T-cell (primary cell): ENCODE results near the gene ELANE. TPM values are rescaled to one million over a fixed set of nuclear protein-coding genes. Genes with fewer than 3 reads are reported as not detected.
A peak's percentile ranks its signal among the peaks of the same experiment; 100 is the strongest.

Experiments used
- ATAC-seq, 4 experiments: fragments of 200-7000 bp in 3 of 4; fragments of 150-1000 bp in 1 of 4; cut with Tn5 transposase; replicated peaks in 1 of 4; 1 replicate in 3 of 4; 2 replicates in 1 of 4; pipeline ENCODE4 v1.10.0; 2021; ENCODE audit warnings: moderate library complexity in 3 of 4, mild to moderate bottlenecking in 2 of 4, moderate number of reproducible peaks in 1 of 4
- CTCF ChIA-PET, 2 donors: fragments of 300-600 bp; sonication (Branson Sonifier 250); formaldehyde crosslinking; loops; one replicate each; lab custom pipeline; 2022; ENCODE audit warnings: antibody characterized with exemption in 2 of 2; lab: Charles Lee
- POLR2A ChIA-PET, 2 donors: fragments of 300-600 bp; sonication (Branson Sonifier 250); formaldehyde crosslinking; loops; one replicate each; lab custom pipeline; 2022; ENCODE audit warnings: antibody characterized with exemption in 2 of 2; lab: Charles Lee
- DNase-seq, 35 experiments: peaks; one replicate each; pipeline versions ENCODE4 v3.0.0 to v3.0.0-alpha.2; 2013 to 2023
- H3K27ac ChIP-seq: one replicate; pipeline ENCODE4 v1.5.1; 2013; ENCODE audit warnings: low read length
- H3K27me3 ChIP-seq, 2 experiments: replicated peaks in 1 of 2; 1 replicate in 1 of 2; 2 replicates in 1 of 2; pipeline versions ENCODE4 v1.6.1 to v1.7.0; 2013; ENCODE audit warnings: low read length in 1 of 2, mixed read lengths in 1 of 2; ENCODE audit not compliant: control insufficient read depth in 2 of 2, insufficient read depth in 2 of 2; ENCODE audit errors: extremely low read depth in 1 of 2
- H3K36me3 ChIP-seq, 2 donors: 1 replicate in 1 of 2; 2 replicates in 1 of 2; pipeline versions ENCODE4 v1.6.1 to v1.7.0; 2013; ENCODE audit warnings: low read length in 1 of 2; ENCODE audit not compliant: control insufficient read depth in 2 of 2, insufficient read depth in 1 of 2; ENCODE audit errors: extremely low read depth in 1 of 2
- H3K4me1 ChIP-seq, 2 experiments: 1 replicate in 1 of 2; 2 replicates in 1 of 2; pipeline versions ENCODE4 v1.6.1 to v1.7.0; 2013; ENCODE audit warnings: low read length in 2 of 2, mixed read lengths in 1 of 2; ENCODE audit not compliant: insufficient read depth in 2 of 2, control insufficient read depth in 1 of 2; ENCODE audit errors: extremely low read depth in 1 of 2
- H3K4me3 ChIP-seq, 2 donors: 1 replicate in 1 of 2; 2 replicates in 1 of 2; pipeline versions ENCODE4 v1.5.1 to v1.7.0; 2013; ENCODE audit warnings: mild to moderate bottlenecking in 2 of 2, low read length in 1 of 2, moderate library complexity in 1 of 2; ENCODE audit not compliant: control insufficient read depth in 1 of 2; ENCODE audit errors: extremely low read depth in 1 of 2
- H3K9me3 ChIP-seq: 2 replicates; pipeline ENCODE4 v1.7.0; 2013
- H3K27ac Mint-ChIP-seq, 2 donors: one replicate each; pipeline ENCODE4 v1.8.0; 2020 to 2021; ENCODE audit warnings: mild to moderate bottlenecking in 2 of 2, mixed read lengths in 2 of 2
- H3K27me3 Mint-ChIP-seq, 2 donors: one replicate each; pipeline ENCODE4 v1.8.0; 2021 to 2022; ENCODE audit warnings: mixed read lengths in 2 of 2
- H3K36me3 Mint-ChIP-seq: one replicate; pipeline ENCODE4 v1.8.0; 2021; ENCODE audit warnings: mixed read lengths
- H3K4me1 Mint-ChIP-seq, 3 donors: one replicate each; pipeline ENCODE4 v1.8.0; 2020 to 2022; ENCODE audit warnings: mixed read lengths in 3 of 3, mild to moderate bottlenecking in 1 of 3
- H3K4me3 Mint-ChIP-seq, 3 donors: one replicate each; pipeline ENCODE4 v1.8.0; 2020 to 2022; ENCODE audit warnings: mild to moderate bottlenecking in 3 of 3, mixed read lengths in 3 of 3, moderate library complexity in 3 of 3
- H3K9me3 Mint-ChIP-seq, 3 donors: one replicate each; pipeline ENCODE4 v1.8.0; 2020 to 2022; ENCODE audit warnings: mixed read lengths in 3 of 3
- WGBS: methylation state at CpG from one replicate; pipeline ENCODE4 v1.1.5; 2013; ENCODE audit warnings: missing lambda C conversion rate; ENCODE audit not compliant: insufficient coverage; 5-methylcytosine and 5-hydroxymethylcytosine counted together
- total RNA-seq, 35 experiments: library from RNA in 6 of 35; stranded (reverse) in 6 of 35; fragments of 120-200 nt in 1 of 35; gene quantifications; one replicate each; pipeline versions ENCODE4 v1.2.1 to v1.2.4 and lab custom pipeline; 2013 to 2026

The ELANE gene
- total RNA-seq (under 1 TPM in 1 of 5 donors, not detected in 4; 0.83 TPM), total RNA-seq (lab: John Stamatoyannopoulos, UW) (0 to 0.56 (median 0) reads per million in 29 experiments)
- not detected for total RNA-seq (2013)

DNA sequence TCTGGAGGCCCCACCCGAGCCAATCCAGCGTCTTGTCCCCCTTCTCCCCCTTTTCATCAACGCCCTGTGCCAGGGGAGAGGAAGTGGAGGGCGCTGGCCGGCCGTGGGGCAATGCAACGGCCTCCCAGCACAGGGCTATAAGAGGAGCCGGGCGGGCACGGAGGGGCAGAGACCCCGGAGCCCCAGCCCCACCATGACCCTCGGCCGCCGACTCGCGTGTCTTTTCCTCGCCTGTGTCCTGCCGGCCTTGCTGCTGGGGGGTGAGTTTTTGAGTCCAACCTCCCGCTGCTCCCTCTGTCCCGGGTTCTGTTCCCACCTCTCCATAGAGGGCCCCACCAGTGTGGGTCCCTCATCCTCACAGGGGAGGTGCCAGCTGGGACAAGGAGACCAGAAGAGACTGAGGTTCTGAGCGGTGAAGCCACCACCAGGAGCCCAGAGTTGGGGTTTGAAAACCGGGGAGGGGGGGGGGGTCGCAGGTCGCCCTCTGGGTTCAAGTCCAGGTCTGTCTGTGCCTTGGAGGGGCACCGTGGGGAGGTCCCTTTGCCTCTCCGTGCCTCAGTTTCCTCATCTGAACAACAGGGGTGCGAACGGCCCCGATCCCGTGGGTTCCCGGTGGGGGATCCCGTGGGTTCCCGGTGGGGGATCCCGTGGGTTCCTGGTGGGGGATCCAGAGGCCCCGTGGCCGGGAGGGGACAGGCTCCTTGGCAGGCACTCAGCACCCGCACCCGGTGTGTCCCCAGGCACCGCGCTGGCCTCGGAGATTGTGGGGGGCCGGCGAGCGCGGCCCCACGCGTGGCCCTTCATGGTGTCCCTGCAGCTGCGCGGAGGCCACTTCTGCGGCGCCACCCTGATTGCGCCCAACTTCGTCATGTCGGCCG, at the start of gene ELANE:
Gene ELANE, plus strand, starts transcription at position 168 of the 878 bp plus-strand sequence. Its CDS starts 26 bp downstream, at position 194.
- H3K4me3 ChIP-seq, result no peak within 1 kb of the TSS
- 71% methylated on average over 22 of the region's 55 CpGs for WGBS
- no peaks in the 10 kb centered on the region for H3K36me3 ChIP-seq
- Mint-ChIP-seq H3K27ac (no peak within 1 kb of the TSS), H3K4me1 (peaks cover 0 to 2% (median 0%) of the 10 kb centered on the region in 3 donors), H3K27me3 (peaks cover 11 to 36% of the 10 kb centered on the region in 2 donors), H3K9me3 (no peaks in the 10 kb centered on the region), H3K36me3 (no peaks in the 10 kb centered on the region), H3K4me3 (no peak within 1 kb of the TSS)
- peaks cover 0 to 3% of the 10 kb centered on the region in 2 experiments for H3K4me1 ChIP-seq
- H3K9me3 ChIP-seq, result no peaks in the 10 kb centered on the region
- ATAC-seq (no peak), DNase-seq (no peak)
- ChIA-PET CTCF (no interaction called here), POLR2A (no interaction called here)
- peaks cover 0 to 78% of the 10 kb centered on the region in 2 experiments for H3K27me3 ChIP-seq
- no peak within 1 kb of the TSS for H3K27ac ChIP-seq

DNA sequence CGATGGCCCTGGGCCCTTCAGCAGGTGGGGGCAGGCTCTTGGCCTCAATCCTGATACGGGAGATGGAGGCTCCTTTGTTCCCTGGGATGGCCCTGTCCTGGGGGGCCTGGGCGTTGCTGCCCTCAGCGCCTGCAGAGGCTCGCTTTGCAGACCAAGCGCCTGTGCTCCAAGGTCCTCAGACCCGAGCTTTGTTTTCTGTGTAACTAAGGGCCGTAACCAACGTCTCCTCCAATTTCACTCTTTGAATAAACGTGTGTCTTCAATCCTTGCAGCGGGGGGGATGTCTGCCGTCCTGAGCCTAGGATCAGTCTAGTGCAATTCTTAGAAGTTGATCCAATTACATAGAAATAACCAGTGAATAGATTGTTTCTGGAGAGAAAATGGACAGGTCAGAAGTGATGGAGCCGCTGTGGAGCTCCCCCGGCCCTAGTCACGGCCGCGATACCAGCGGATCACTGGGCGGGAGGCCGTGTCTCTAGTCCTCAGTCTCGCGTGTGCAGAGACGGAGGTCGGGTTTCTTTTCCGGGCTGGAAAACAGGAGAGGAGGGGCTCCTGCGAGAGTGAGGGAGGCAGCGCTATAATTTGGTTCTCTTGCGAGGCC, 49.5 kb upstream of the ELANE start:
- WGBS, result 96% methylated on average over 17 of the region's 28 CpGs

DNA sequence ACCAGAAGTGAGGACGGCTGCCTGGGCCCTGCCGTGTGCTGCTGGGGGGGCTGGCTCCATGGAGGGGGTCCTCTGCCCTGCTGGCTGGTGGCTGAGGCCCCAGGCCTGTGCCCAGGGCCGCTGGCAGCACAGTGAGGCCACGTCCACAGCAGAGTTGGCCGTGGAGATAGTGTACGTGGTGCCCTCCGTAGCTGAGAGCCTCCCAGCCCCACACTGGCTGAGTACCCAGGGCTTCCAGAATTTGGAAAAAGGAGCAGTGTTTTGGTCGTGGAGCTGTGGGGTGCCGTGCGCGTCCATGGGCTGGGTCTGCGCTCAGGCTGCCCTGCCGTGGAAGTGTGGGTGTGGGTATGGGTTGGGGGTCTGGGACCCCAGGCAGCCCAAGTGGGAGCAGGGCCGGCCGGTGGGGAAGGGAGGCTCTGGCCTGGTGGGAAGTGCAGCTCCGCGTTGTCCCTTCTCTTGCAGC, 49.0 kb upstream of the ELANE start:
- 90% methylated on average over 17 of the region's 17 CpGs for WGBS
- no peak overlapping the region for H3K4me3 ChIP-seq
- peak overlapping the region in 1 of 3 donors; percentile 9 for H3K4me3 Mint-ChIP-seq
- POLR2A ChIA-PET, result no interaction called here
- no peaks in the 10 kb centered on the region for H3K27me3 ChIP-seq
- H3K4me1 ChIP-seq, result peaks cover 25 to 60% of the 10 kb centered on the region in 2 experiments
- peaks cover 49 to 66% (median 58%) of the 10 kb centered on the region in 3 donors for H3K4me1 Mint-ChIP-seq
- H3K9me3 Mint-ChIP-seq, result no peaks in the 10 kb centered on the region
- H3K9me3 ChIP-seq, result no peaks in the 10 kb centered on the region
- CTCF ChIA-PET, result no interaction called here
- peaks cover 27% of the 10 kb centered on the region for H3K36me3 Mint-ChIP-seq
- H3K27ac Mint-ChIP-seq, result peak overlapping the region in 1 of 2 donors; percentile 34
- ATAC-seq (no peak), DNase-seq (no peak)
- no peak overlapping the region for H3K27ac ChIP-seq
- H3K36me3 ChIP-seq, result peaks cover 53 to 66% of the 10 kb centered on the region in 2 donors
- no peaks in the 10 kb centered on the region for H3K27me3 Mint-ChIP-seq

More for the DNA sequence above, 49.5 kb upstream of the ELANE start:
- ChIA-PET CTCF (no interaction called here), POLR2A (no interaction called here)
- H3K4me3 ChIP-seq, result peak overlapping the region in 1 of 2 donors; percentile 7
- peaks cover 23% of the 10 kb centered on the region for H3K36me3 Mint-ChIP-seq
- ATAC-seq (no peak), DNase-seq (no peak)
- peak overlapping the region; percentile 74 to 82 for H3K27ac Mint-ChIP-seq
- H3K4me3 Mint-ChIP-seq, result peak overlapping the region; percentile 13 to 94 (median 17)
- H3K27me3 Mint-ChIP-seq, result no peaks in the 10 kb centered on the region
- H3K27ac ChIP-seq, result peak overlapping the region; percentile 45
- H3K36me3 ChIP-seq, result peaks cover 48 to 61% of the 10 kb centered on the region in 2 donors
- no peaks in the 10 kb centered on the region for H3K9me3 Mint-ChIP-seq
- H3K27me3 ChIP-seq, result no peaks in the 10 kb centered on the region
- peaks cover 25 to 61% of the 10 kb centered on the region in 2 experiments for H3K4me1 ChIP-seq
- peaks cover 46 to 63% (median 55%) of the 10 kb centered on the region in 3 donors for H3K4me1 Mint-ChIP-seq
- H3K9me3 ChIP-seq, result no peaks in the 10 kb centered on the region

- Histone ChIP-seq H3K4me3 (no peak overlapping the region), H3K27ac (no peak overlapping the region), H3K36me3 (peaks cover 53 to 73% of the 10 kb centered on the region in 2 donors), H3K27me3 (no peaks in the 10 kb centered on the region), H3K9me3 (no peaks in the 10 kb centered on the region), H3K4me1 (peaks cover 25 to 53% of the 10 kb centered on the region in 2 experiments)
- peak overlapping the region in 2 of 3 donors; percentile 9 to 30 for H3K4me3 Mint-ChIP-seq
- peak overlapping the region in 1 of 2 donors; percentile 34 for H3K27ac Mint-ChIP-seq
- ChIA-PET CTCF (no interaction called here), POLR2A (no interaction called here)
- ATAC-seq (no peak), DNase-seq (peak in 1 of 35 experiments; percentile 11)
- WGBS, result 79% methylated on average over 29 of the region's 31 CpGs
- H3K9me3 Mint-ChIP-seq, result no peaks in the 10 kb centered on the region
- peaks cover 48 to 64% (median 56%) of the 10 kb centered on the region in 3 donors for H3K4me1 Mint-ChIP-seq
- no peaks in the 10 kb centered on the region for H3K27me3 Mint-ChIP-seq
- peaks cover 27% of the 10 kb centered on the region for H3K36me3 Mint-ChIP-seq
These were observed 48.3 kb upstream of the ELANE start for GRCh38 chr19:803686-804418.

DNA sequence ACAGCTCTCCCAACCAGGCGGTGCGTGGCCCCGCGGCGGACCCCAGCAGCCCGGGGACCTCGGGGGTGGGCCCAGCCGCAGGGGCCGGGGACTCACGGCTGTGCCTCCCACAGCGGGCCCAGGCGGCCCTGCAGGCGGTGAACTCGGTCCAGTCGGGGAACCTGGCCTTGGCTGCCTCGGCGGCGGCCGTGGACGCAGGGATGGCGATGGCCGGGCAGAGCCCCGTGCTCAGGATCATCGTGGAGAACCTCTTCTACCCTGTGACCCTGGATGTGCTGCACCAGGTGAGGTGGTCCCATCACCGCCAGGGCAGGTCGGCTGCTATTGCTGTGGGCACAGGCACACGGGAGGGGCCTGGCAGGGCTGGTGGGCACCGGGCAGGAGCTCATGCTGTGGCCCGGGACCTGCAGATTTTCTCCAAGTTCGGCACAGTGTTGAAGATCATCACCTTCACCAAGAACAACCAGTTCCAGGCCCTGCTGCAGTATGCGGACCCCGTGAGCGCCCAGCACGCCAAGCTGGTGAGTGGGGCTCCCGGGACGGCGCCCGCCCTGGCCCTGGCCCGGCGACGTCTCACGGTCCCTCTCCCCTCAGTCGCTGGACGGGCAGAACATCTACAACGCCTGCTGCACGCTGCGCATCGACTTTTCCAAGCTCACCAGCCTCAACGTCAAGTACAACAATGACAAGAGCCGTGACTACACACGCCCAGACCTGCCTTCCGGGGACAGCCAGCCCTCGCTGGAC, 47.5 kb upstream of the ELANE start:
- peaks cover 56 to 77% of the 10 kb centered on the region in 2 donors for H3K36me3 ChIP-seq
- ATAC-seq, result no peak
- DNase-seq, result peak in 1 of 35 experiments; percentile 1
- H3K9me3 ChIP-seq, result no peaks in the 10 kb centered on the region
- H3K4me3 ChIP-seq, result no peak overlapping the region
- POLR2A ChIA-PET, result no interaction called here
- CTCF ChIA-PET, result no interaction called here
- no peaks in the 10 kb centered on the region for H3K27me3 ChIP-seq
- WGBS, result 93% methylated on average over 49 of the region's 53 CpGs
- no peak overlapping the region for H3K27ac Mint-ChIP-seq
- H3K4me1 ChIP-seq, result peaks cover 21 to 46% of the 10 kb centered on the region in 2 experiments
- peaks cover 41 to 58% (median 49%) of the 10 kb centered on the region in 3 donors for H3K4me1 Mint-ChIP-seq
- H3K27ac ChIP-seq, result no peak overlapping the region
- H3K36me3 Mint-ChIP-seq, result peaks cover 27% of the 10 kb centered on the region
- H3K27me3 Mint-ChIP-seq, result no peaks in the 10 kb centered on the region
- no peak overlapping the region for H3K4me3 Mint-ChIP-seq
- no peaks in the 10 kb centered on the region for H3K9me3 Mint-ChIP-seq
